Suppressor macrophage treated with lipopolysaccharide for 4 hours (primary cell): ENCODE results near the gene SLIT1.

ENCODE experiments used
- DNase-seq: peaks from one replicate; pipeline ENCODE4 v3.0.0-alpha.2; 2020

Gene SLIT1

DNA sequence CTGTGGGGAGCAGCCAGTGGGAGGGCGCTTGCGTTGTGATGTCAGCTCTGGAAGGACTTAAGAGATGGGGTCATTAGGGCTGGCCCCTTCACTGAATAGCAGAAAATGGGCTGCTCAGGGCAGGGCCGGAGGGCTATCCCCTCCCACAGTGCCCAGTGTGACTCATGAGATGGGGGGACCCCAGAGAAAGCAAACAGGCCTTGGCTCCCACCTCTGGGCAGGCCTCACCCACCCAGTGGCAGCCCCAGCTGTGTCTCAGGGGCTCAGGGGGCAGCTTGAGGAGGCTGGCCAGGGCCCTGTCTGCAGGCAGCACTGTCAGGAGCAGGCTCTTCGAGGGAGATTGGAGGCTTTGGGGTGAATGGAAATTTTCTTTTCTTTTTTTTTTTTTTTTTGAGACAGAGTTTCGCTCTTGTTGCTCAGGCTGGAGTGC is 168.3 kb downstream of the SLIT1 start:
- no peak for DNase-seq

DNA sequence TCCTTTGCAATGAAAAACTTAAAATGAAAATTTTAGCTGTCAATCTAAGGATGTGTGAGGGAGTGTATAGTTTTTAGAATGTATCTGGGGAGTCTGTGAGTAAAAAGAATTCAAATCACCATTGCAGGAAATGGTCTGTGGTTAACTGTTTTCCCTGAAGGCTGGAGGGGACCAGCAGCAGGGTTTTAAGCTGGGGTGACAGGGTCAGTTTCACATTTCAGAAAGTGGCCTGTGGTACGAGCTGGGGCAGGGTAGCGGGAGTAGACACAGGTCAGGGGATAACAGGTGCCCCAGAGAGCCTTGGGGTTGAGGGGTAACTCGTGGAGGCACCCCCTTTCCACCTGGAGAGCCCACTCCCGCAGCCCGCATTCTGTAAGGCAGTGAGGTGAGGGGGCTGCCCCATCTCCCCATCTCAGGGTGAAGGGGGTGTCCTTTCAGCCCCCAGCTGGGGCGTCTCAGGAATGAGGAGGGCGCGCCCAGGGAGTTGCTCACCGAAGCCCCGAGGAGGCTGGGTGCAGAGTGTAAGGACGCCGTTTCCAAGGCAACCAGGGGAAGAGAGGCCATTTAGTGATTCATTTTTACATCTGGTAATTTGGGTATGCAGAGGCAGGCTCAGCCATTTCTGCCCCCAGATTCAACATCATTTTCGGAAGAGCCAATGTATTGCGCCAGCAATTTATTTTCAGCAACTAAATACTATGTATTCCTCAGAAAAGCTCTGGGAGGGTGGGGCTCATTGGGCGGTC is 168.9 kb downstream of the SLIT1 start:
- no peak for DNase-seq

DNA sequence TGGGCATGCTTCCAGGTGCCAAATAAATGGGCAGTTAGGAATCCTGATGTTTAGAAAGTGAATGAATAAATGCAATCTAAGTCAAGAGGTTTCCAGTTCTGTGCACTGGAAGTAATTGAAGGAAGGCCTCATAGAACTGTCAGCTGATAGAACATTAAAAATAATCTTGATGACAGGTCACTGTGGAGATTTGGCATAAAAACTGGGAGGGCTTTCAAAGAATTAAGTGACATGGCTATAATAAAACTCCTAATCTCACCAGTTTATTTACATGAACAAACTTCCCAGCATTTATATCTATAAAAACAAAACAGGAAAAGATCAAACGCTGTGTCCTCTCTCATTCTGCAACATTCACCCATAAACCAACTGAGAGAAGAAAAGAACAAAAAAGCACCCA is 170.5 kb downstream of the SLIT1 start:
- no peak for DNase-seq

DNA sequence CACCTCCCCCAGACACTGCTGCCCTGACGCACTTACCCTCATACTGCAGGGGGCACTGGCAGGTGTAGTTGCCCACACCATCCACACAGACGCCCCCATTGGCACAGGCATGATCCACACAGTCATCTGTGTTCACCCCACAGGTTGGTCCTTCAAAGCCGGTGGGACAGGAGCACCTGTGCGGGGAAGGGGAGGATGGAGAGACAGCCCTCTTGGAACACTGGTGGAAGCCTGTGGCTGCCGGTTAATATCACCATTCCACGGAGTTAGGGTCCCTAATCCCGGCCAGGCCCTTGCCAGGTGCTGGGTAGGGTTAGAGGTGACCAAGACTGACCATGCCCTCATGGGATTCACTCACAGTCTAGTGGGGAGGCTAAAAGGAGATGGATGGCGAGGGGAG is 171.8 kb downstream of the SLIT1 start:
- no peak for DNase-seq

DNA sequence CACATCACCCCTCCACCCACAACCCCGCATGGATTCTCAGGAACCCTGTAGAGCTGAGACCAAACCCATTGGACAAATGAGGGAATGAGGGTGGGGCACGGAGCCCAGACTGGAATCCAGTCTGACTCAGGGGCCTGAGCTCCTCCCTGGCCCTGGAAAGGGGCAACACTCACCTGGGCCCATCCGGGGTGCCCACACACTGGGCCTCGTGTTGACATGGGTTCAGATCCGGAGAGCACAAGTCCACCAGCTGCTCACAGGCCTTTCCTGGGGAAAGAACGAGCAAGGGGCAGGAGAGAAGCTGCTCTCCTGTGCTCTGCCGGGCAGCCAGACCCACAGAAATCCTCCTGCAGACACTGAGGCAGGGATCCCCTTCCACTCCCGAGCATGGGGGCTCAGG is 172.2 kb downstream of the SLIT1 start:
- no peak for DNase-seq

DNA sequence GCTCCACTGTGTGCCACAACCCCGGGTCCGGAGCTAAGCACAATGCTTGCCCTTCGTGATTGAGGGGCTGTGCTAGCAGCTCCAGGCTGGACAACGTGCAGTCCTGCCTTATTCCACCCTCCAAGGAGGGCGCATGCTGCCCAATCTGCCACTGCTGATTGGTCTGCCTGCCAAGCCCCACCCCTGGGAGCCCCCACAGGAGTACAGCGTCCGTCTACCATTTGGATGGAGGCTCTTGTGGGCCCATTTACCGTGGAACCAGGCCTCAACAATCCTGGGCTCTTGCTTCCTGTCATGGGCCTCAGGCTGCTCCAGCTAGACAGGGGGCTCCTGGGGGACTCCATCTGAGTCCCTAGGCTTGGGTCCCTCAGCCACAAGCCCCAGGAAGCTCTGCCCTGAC is 173.3 kb downstream of the SLIT1 start:
- DNase-seq: no peak

DNA sequence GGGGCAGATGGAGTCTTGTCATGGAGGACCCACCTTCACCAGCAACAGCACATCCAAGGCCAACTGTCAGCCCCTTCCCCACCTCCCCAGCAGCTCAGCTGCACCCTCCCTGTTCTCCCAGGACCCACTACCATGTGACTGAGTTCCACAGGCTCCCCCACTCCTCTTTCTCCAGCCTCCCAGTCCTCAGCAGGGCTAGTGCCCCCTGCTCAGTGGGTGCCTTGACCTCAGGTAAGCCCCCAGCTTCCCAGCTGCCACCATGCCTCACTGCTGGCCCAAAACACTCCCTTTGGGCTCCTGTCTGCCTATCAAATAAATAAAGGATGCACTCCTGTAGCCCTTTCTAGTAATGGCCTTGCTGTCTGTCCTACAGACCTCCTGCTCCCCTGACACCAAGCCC is 174.4 kb downstream of the SLIT1 start:
- DNase-seq: no peak

DNA sequence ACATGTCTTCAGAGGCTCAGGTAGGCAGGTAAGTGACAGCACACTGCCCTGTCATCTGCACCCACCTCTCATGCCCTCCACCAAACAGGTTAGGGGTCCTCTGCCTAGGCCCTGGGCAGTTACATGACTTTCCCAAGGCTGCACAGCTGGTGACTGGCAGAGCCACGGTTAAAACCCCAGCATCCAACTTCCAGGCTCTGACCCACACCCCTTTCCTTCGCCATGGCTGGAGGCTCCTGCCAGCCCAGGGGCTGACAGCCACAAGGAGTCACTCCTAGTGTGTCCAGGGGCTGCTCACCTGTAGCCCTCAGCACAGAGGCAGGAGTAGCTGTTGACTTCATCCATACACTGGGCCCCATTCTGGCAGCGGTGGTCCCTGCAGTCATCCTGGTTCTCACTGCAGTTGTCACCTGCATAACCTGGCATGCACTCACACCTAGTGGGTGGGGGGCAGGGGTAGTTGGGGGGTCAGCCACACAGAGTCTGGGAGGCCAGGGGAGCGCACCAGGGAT is 175.0 kb downstream of the SLIT1 start:
- no peak for DNase-seq

DNA sequence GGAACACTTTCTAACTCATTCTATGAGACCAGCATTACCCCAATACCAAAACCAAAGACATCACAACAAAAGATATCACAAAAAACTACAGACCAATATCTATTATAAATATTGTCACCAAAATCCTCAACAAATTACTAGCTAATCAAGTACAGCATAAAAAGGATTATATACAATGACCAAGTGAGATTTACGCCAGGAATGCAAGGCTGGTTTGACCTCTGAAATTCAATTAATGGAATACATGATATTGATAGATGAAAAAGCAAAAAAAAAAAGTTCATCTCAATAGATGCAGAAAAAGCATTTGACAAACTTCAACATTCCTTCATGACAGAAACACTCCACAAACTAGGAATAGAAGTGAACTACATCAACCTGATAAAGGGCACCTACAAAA is 178.3 kb downstream of the SLIT1 start:
- DNase-seq: no peak

DNA sequence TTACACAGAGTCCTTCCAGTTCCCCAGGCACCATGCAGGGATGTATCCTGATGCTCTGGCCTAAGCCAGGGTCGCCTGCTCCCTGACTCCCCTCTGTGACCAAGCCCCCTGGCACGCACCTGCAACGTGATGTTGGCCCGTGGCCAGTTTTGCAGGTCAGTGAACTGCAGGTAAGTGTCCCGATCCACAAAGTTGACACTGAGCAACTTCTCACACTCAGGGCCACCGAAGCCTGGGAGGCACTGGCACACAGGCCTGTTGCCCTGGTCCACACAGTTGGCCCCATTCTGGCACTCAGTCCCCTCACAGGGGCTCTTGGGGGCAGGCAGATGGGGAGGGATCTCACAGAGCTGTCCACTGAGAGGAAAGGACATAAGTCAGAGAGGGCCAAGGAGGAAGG is 179.4 kb downstream of the SLIT1 start:
- DNase-seq: no peak

DNA sequence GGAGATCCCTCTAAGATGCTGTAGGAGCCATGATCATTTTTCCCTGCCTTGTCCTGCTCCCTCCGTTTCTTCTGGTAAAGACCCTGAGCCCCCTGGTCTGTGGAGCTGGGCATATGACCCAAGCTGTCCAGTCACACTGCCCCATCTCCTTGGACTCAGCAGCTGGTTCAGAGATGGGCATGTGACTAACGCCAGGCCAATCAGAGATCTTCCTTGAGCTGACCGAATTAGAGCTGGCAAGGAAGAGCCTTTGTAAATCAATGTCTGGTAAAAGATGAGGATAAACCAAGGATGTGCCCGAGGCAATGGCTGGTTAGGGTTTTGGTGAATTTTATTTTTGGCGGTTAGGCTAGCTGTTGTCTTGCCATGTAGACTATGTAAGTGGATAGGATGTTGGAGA is 180.4 kb downstream of the SLIT1 start:
- DNase-seq: no peak

DNA sequence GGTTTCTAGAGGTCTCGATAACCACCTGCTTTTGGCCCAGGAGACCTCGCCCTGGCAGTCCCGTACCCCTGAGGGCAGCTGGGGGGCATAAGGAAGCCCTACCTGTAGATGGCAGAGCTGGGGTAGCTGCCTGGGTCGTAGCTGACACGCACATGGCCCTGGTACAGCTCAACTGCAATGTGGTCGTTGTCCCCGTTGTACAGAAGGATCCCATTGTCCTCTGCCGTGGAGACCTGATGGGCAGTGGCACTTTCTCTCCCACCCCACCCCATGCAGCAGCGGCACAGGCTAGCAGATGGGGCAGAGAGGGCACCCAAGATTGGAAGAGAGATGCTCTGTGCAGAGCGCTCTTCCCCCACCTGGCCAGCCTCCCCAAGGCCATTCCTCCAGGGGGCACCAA is 181.2 kb downstream of the SLIT1 start:
- DNase-seq: no peak

DNA sequence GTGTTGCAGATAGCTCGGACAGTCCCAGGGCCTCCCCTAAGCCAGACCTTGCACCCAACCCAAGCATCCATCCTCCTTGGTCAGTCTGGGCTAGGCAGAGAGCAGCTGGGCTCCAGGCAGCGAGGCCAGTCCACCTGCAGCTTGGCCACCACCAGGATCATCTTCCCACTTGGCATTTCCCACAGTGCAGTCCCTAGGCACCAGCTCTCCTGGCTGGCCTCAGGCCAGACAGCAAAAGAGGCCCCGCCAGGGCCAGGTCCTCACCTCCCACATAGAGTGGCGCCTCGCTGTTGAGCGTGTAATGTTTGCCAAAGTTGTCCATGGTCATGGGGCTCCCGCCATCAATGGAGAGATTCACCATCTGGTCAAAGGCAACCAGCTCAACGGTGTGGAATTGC is 182.0 kb downstream of the SLIT1 start:
- DNase-seq: no peak

DNA sequence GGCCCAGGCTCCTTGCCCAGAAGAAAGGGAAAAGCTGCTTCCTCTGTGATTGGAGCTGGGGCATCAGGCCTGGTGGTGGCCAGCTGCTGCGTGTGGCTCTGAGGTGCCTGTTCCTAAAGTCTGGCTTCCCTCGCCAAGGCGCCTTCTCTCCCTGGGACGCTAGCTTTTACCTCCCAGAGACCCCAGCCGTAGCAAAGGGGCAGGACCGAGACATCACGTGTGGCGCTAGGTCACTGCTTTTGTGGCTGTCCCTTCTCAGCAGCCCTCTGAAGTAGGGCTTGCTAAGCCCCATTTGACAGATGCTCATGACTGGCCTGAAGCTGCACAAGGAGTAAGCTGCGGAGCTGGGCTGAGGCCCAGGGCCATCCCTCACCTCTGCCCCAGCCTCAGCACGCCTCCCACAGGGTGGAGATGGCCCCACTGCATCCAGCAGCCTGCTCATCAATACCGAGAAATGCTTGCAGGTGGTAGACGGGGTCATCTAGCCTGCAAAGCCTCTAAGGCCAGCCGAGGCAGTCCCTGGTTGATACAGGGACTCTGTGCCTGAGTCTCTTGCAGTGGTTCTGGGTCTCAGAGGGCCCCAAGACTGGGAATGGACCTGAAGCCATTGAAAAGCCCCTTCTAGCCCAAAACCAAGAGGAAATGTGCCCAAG is 182.5 kb downstream of the SLIT1 start:
- no peak for DNase-seq

DNA sequence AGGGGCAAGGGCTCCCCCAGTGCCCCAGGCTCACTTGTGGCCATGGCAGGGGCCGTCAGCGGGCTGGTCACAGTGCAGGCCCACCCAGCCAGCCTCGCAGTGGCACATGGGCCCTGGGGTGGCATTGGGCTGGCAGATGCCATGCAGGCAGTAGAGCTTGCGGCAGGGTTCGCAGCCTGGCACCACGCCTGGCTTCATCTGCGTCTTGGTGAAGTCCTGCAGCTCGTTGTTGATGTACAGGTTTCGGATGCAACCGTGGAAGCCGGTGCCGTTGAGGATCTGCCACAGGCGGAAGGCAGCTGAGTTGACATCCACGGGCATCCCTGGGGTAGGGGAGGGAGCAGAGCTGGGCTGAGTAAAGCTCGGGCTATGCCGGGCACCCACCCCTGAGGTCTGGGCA is 183.1 kb downstream of the SLIT1 start:
- no peak for DNase-seq

DNA sequence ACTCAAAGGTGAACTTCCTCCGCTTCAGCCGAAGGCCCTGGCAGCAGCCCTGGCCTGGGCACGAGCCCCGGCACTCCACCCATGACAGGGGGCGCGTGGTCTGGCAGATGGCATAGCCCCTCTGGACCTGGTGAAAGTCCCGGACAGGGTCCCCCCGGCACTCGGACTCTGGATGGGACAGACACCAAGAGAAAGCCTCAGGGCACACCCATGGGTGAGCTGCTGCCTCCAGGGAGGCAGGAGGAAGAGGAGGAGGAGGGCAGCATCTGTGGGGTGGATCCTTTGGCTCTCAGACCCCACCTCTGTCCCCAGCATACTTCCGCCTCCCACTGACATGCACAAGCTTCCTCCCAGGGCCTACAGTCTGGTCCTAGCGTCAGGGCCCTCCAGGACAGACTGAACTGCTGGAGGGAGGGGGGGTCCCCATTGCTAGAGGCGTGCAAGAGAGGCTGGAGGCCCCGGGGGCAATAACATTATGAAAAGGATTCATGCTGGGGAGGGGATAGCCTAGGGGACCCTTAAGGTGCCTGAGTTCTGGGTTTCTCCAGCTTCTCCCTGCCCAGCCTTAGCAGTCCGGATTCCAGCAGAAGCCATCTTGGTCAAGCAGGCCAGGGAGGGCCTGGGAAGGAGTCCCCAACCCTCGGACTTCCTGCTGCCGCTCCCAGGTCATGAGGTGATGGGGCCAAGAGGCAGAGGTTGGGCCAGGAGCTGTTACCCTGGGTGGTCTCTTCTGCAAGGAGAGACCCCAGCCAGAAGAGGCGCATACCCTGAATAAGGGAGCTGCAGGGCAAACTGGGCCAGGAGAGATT is 184.4 kb downstream of the SLIT1 start:
- DNase-seq: no peak

DNA sequence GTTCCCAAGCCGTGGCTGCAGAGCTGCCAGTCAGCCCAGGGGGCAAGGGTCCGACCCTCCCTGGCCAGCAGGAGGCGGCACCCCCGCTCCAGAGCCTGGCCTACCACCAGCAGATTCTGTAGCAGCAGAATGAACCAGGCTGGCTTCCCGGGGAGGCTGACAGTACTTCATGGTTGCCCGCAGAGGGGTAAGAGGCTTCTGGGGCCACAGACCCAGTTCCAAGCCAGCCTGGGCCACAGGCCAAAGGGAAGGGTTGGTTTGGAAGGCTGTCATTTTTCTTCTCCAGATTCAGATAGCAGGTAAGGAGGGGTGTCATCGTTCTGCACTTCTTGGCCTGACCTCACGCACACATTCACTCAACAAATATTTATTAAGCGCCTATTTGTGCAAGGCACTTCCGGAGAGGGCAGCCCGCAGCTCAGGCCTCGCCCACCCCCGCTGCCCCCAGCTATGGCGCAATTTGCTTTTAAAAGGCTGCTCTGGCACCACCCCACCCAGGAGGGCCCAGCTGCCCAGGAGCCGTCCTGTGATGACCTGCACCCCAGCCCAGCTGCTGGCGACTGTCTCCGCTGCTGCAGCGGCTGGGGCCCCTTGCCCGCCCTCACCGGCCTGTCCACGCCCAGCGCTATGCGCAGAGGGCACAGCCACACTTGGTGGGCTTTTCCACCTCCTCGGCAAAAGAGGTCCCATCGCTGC is 185.1 kb downstream of the SLIT1 start:
- DNase-seq: no peak

DNA sequence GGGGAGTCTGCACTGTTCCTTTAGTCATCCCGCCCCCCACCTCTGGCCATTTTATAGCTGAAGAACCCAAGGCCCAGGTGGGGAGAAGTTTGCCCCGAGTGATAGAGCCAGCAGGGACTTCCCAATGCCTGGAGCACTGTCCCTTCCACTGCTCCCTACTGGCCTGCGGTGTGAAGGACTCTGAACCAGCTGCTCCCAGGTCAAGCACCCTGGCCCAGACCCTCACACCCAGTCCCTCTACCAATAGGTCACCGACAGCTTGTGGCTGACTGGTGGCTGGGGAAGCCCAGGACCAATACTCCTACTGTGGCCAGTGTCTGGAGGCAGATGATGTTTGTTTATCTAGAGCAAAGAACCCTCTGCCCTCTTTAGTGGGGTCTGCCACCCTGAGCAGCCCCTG is 185.8 kb downstream of the SLIT1 start:
- no peak for DNase-seq

DNA sequence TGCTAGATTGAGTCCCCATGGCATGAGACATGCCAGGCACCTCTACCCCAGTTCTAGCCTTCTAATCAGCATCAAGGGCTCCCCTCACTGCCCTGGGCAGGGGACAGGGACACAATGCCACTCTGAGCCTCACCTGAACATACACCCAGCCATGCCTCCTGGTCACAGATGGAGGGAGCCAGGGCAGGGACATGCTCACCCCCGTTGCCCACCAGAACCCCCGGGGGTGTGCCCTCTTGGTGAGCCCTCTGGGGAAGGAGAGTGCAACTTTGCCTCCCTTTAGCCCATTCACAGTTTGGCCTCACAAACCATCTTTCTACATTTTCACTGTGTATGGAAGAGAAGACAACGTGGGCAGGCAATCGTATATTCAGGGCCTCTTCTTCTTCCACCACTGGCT is 186.4 kb downstream of the SLIT1 start:
- no peak for DNase-seq

DNA sequence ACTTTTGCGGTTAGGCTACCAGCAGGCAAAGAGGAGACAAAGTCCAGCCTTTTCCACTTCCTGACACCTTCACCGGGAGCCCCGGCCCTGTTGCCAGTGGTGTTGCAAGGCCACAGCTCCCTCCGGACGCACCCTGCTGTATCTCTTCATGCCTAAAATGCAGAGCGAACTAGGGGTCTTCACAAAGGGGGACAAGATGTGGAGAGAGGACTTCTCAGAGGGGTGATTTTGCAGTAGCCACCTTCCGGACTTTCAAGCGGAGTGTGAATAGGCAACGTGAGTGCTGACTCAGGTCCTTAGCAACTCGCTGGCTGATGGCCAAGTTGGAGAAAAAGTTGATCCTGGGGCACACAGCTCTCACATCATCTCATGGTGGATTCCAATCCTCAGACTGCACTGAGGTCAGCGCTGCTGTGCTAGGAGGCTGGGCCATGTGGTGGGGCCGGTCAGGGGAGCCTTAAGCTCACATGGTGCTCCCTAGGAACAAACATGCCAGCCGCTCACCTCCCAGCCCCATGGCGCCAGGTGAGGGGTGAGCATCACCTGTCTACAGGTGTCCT is 187.3 kb downstream of the SLIT1 start:
- DNase-seq: no peak

DNA sequence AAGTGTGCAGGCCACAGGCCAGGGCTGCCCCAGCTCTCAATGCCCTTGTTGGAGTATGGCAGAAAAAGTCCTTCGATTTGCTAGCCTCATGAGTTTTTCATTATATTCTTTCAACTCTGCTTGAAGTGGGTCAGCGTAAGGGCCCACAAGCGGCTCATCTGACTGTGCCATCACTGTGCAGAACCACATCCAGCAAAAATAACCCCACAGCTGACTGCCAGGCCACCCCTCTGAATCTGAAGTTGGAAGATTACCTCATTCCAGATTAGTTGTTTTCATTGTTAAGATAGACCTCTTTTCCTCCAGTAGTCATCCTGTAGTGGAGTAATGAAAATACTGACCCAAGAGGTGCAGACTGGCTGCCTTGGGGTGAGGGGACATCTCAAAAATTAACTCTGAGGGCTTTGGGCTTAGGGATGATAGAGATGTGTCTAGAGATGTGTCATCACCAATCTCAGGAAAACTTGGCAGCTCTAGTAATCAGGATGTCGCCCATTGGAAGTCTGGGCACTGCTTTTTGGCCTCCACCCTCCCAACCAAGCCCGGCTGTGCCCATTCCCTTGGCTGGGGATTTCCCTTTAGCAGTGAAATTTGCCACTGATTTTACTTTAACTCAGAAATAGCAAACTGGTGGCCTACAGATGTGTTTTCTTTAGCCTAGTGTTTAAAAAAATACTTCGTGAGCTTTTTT is 189.3 kb downstream of the SLIT1 start:
- no peak for DNase-seq

DNA sequence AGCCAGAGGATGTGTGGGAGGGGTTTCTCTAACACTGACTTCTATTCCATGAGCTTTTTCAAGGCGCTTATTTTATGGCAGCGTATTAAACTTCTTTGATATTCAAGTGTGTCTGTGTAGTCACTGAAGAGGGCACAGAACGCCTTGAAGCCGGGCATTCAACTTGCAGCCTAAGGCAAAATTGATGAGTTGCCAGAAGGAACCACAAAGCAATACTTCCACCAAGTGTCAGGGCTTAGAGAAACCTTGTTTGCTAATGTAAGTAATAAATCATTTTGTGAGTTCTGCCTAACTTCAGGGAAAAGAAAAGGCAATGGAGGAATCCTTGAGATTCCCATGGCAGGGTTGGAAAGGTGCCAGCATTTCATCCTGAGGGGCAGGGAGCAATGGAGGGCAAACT is 189.9 kb downstream of the SLIT1 start:
- DNase-seq: no peak
